Measurements from ENCODE around the gene PDCD2L. TPM values are rescaled to one million over a fixed set of nuclear protein-coding genes. Genes with fewer than 3 reads are reported as not detected.
"Not testable (repeated sequence)": the region's sequence is repeated elsewhere in the genome, so short reads cannot be mapped to it uniquely, and the experiment has no call there.

PDCD2L gene
- total RNA-seq, 2 experiments from 2014 or later, result 24.8 to 34.1 TPM

DNA sequence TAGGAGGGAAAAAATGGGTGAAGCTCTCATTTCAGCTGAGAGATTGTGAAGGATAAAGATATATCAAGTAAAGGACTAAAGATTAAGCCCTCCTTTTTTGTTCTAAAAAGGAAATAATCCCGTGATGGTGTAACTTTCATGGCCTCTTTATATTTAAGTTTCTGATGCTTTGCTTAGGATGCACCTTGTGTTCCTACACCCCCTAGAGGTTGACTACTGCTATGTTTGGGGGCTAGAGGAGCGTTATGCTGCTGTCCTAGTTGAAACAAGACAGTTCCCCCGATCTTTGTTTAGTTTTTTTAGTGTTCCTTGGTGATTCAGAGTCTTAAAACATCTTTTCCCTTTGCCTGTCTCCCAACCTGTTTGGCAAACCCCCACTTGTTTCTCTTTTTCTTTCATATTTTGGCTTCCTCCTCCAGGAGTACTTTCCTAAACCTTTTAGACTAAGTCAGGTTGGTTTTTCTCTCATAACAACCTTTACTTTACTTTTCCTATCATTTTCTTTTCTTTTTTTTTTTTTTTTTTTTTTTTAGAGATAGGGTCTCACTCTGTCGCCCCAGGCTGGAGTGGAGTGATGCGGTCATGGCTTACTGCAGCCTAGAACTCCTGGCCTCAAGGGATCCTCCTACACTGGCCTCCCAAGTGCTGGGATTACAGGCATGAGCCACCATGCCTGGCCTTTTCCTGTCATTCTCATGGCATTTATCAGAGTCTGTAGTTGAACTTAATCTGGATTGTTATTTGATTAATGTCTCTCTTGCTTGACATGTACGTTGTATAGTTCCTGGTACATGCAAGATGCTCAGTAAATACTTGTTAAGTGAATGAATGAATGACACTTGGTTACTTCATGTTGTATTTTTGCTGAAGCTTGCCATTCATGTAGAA, 26.8 kb downstream of the PDCD2L start:
- Mint-ChIP-seq H3K36me3 (ENCODE audit: low read depth) (peaks cover 39% of the 10 kb centered on the region), H3K27me3 (ENCODE audit: low read depth) (no peaks in the 10 kb centered on the region), H3K9me3 (no peaks in the 10 kb centered on the region), H3K27ac (peak overlapping the region; percentile 86), H3K4me1 (ENCODE audit: low read depth) (peaks cover 35% of the 10 kb centered on the region), H3K4me3 (peak overlapping the region; percentile 97)
- CTCF ChIA-PET, result interaction anchor here (0.6 to 1.1 kb wide), 5 partner anchors 9 to 170 kb away, joined by 3 to 4 read pairs (median 4); no protein-coding TSS in a partner anchor
- intact Hi-C loops (cut with micrococcal nuclease), result loop anchor here (1.0 kb wide), 4 partner anchors 44 to 161 kb away; no protein-coding TSS in a partner anchor
- peak; percentile 52 for DNase-seq

DNA sequence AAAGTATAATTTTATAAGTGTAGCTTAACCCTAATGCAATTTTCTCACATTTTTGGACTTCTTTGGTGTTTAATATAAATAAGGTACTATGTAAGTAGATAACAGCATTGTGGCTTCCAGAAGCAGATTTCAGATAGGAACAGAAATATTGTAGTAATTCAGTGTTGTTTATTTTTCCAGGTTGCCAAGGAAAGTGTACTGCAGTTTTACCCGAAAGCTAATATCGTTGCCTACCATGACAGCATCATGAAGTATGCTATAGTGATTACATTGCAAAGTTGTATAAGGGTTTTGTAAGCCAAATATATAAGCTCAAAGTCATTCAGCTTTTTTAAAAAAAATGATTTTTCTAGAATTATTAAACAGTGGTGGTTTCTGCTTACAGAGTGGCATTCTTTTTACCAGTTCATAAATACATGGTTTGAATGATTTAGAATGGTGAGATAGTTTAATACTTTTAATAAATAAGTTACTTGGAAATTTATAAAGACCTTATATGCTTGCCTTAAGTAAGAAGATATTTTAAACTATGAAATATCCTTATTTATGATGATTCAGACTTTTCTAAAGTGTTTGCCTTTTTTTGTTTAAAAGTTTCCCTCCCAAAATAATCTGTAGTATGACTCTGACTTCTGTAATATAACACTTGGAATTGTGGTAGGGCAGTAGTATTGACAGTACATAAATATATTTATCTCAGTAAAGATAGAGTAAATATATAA, 27.6 kb downstream of the PDCD2L start:
- H3K36me3 Mint-ChIP-seq (ENCODE audit: low read depth), result peaks cover 43% of the 10 kb centered on the region
- CTCF ChIA-PET, result interaction anchor here (0.7 kb wide), 1 partner anchor 68 kb away, joined by 3 read pairs; no protein-coding TSS in a partner anchor

DNA sequence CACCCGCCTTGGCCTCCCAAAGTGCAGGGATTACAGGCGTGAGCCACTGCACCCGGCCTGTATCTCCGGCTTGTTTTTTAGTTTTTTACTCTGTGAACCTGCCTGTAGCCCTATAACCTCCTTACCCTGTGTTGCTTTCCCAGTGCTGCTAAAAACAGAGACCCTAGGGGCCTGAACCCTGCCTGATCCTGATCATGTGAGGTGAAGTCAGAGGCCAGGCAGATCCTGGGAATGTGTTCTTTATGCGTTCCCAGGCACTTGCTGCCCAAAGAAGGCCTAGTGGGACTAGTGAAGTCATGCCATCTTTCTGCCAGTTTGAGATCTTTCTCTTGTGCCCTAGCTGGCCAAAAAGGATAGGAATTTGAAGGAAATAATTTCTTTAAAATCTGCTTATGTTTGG, 28.6 kb downstream of the PDCD2L start:
- H3K9me3 Mint-ChIP-seq, result no peaks in the 10 kb centered on the region
- CTCF ChIA-PET, result interaction anchor here (0.6 kb wide), 1 partner anchor 101 kb away, joined by 3 read pairs; no protein-coding TSS in a partner anchor
- H3K36me3 Mint-ChIP-seq (ENCODE audit: low read depth), result peaks cover 49% of the 10 kb centered on the region
- no peak for DNase-seq
- H3K4me1 Mint-ChIP-seq (ENCODE audit: low read depth), result peaks cover 34% of the 10 kb centered on the region
- H3K4me3 Mint-ChIP-seq, result no peak overlapping the region
- intact Hi-C loops (cut with micrococcal nuclease), result no loop called here
- H3K27me3 Mint-ChIP-seq (ENCODE audit: low read depth), result no peaks in the 10 kb centered on the region
- H3K27ac Mint-ChIP-seq, result no peak overlapping the region

More for the DNA sequence above, 27.6 kb downstream of the PDCD2L start:
- Mint-ChIP-seq H3K9me3 (no peaks in the 10 kb centered on the region), H3K27me3 (ENCODE audit: low read depth) (no peaks in the 10 kb centered on the region), H3K4me1 (ENCODE audit: low read depth) (peaks cover 35% of the 10 kb centered on the region), H3K27ac (no peak overlapping the region), H3K4me3 (no peak overlapping the region)
- DNase-seq, result no peak
- intact Hi-C loops (cut with micrococcal nuclease), result no loop called here

DNA sequence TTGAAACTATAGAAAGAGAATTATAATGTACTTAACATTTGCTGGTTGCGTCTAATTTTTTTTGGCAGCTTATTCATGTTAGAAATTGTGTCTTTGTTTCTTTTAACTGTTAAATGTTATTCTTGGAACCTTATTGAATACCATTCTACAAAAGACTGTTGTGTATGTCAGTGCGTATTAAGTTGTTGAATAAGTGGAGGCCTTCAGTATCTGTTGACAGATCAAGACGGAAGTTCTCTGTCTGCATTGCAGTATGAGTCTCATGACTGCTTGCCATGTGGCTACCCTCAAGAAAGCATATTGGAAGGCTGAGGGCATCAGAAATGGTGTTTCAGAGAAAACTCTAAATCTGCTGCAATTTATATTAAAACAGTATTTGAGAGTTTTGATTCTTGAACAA, 32.5 kb downstream of the PDCD2L start:
- CTCF ChIA-PET, result no interaction called here
- no peak overlapping the region for H3K27ac Mint-ChIP-seq

DNA sequence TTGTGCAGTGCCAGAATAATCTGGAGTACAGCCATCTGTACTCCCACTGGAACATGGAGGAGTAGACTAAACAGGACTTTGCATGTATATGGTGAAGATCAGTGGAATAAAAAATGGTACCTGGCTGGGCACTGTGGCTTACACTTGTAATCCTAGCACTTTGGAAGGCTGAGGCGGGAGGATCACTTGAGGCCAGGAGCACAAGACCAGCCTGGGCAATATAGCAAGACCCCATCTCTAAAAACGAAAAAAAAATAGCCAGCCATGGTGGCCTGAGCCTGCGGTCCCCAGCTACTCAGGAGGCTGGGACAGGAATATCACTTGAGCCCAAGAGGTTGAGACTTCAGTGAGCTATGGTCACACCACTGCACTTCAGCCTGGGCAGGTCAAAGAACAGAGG, 44.0 kb downstream of the PDCD2L start:
- Mint-ChIP-seq H3K4me1 (ENCODE audit: low read depth) (peaks cover 1% of the 10 kb centered on the region), H3K9me3 (no peaks in the 10 kb centered on the region), H3K27me3 (ENCODE audit: low read depth) (no peaks in the 10 kb centered on the region), H3K4me3 (no peak overlapping the region), H3K36me3 (ENCODE audit: low read depth) (peaks cover 46% of the 10 kb centered on the region), H3K27ac (peak overlapping the region; percentile 33)
- DNase-seq, result no peak
- intact Hi-C loops (cut with micrococcal nuclease), result no loop called here
- CTCF ChIA-PET, result interaction anchor here (0.7 kb wide), 1 partner anchor 271 kb away, joined by 4 read pairs; no protein-coding TSS in a partner anchor

More for the DNA sequence above, 32.5 kb downstream of the PDCD2L start:
- Mint-ChIP-seq H3K9me3 (no peaks in the 10 kb centered on the region), H3K27me3 (ENCODE audit: low read depth) (no peaks in the 10 kb centered on the region), H3K36me3 (ENCODE audit: low read depth) (peaks cover 48% of the 10 kb centered on the region), H3K4me1 (ENCODE audit: low read depth) (peaks cover 13% of the 10 kb centered on the region), H3K4me3 (no peak overlapping the region)
- DNase-seq, result no peak
- intact Hi-C loops (cut with micrococcal nuclease), result no loop called here

DNA sequence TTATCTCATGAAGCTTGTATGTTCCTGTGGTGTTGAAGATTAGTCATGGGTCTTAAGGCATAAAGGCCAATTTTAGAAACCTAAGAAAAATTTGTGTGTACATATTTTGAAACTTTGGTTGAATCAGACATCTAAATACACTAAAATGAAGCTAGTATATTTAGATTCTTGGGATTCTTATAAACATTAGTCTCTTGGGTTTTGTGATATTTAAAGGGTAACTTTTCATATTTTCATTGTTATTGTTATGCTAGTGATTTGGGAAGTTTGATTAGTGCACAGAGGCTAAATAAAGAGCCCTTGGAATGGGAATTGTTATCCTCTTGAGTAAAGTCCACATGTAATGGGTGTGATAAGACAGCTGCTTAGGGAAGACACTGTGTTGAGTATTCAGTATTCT, 48.5 kb downstream of the PDCD2L start:
- intact Hi-C loops (cut with micrococcal nuclease), result no loop called here
- Mint-ChIP-seq H3K9me3 (no peaks in the 10 kb centered on the region), H3K36me3 (ENCODE audit: low read depth) (peaks cover 37% of the 10 kb centered on the region), H3K4me3 (no peak overlapping the region), H3K27ac (peak overlapping the region; percentile 54), H3K27me3 (ENCODE audit: low read depth) (no peaks in the 10 kb centered on the region), H3K4me1 (ENCODE audit: low read depth) (peaks cover 2% of the 10 kb centered on the region)
- DNase-seq, result no peak
- CTCF ChIA-PET, result no interaction called here

DNA sequence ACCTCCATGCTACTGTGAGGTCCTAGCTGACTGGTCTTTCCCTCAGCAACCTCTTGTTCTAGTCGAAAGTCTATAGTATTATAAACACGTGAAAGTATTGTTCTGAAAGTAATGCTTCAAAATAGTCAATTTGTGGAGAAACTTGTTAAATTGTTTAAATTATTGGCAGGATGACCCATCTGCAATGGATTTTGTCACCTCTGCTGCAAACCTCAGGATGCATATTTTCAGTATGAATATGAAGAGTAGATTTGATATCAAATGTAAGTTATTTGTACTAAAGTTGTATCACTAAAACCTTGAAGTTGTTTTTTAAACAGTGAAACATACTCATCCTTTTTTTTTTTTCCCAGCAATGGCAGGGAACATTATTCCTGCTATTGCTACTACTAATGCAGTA, 49.9 kb downstream of the PDCD2L start:
- CTCF ChIA-PET, result no interaction called here
- H3K27me3 Mint-ChIP-seq (ENCODE audit: low read depth), result no peaks in the 10 kb centered on the region
- H3K27ac Mint-ChIP-seq, result no peak overlapping the region
- intact Hi-C loops (cut with micrococcal nuclease), result no loop called here
- H3K9me3 Mint-ChIP-seq, result no peaks in the 10 kb centered on the region
- H3K4me3 Mint-ChIP-seq, result no peak overlapping the region
- no peak for DNase-seq
- H3K4me1 Mint-ChIP-seq (ENCODE audit: low read depth), result peaks cover 2% of the 10 kb centered on the region
- peaks cover 37% of the 10 kb centered on the region for H3K36me3 Mint-ChIP-seq (ENCODE audit: low read depth)

DNA sequence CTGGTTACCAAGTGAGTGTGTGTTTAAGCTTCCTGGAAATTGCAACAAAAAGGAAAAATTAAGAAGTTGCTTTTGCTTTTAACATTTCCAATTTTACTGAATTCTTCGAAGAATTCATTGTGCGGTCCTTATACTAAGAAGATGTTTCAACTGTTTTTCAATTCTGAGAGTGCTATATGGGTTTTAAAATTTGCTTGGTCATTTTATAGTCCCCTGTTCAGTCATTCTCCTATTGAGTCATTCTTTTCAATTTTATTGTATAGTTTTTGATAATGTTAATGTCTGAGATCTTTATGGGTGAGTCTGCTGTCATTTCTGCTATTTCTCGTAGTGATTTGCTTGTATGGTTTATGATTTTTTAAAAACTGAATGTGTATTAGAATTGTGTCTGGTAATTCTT, 50.5 kb downstream of the PDCD2L start:
- intact Hi-C loops (cut with micrococcal nuclease), result no loop called here
- Mint-ChIP-seq H3K4me1 (ENCODE audit: low read depth) (peaks cover 2% of the 10 kb centered on the region), H3K9me3 (no peaks in the 10 kb centered on the region), H3K36me3 (ENCODE audit: low read depth) (peaks cover 35% of the 10 kb centered on the region), H3K27ac (no peak overlapping the region), H3K4me3 (no peak overlapping the region), H3K27me3 (ENCODE audit: low read depth) (no peaks in the 10 kb centered on the region)
- DNase-seq, result no peak
- CTCF ChIA-PET, result no interaction called here

DNA sequence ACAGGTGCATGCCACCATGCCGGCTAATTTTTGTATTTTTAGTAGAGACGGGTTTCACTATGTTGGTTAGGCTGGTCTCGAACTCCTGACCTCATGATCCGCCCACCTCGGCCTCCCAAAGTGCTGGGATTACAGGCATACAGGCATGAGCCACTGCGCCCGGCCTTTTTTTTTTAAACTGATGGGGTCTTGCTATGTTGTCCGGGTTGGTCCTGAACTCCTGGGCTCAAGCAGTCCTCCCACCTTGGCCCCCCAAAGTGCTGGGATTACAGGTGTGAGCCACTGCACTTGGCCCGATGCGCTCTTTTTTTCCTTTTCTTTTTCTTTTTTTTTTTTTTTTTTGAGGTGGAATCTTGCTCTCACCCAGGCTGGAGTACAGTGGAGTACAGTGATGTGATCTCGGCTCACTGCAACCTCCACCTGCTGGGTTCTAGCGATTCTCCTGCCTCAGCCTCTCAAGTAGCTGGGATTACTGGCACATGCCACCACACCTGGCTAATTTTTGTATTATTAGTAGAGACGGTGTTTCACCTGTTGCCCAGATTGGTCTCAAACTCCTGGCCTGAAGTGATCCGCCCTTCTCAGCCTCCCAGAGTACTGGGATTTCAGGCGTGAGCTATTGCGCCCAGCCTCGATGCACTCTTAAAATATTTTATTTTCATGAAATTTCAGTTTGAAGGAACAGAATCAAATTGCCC, 51.7 kb downstream of the PDCD2L start:
- H3K9me3 Mint-ChIP-seq; CTCF ChIA-PET; H3K4me1 Mint-ChIP-seq (ENCODE audit: low read depth); intact Hi-C loops (cut with micrococcal nuclease); H3K27ac Mint-ChIP-seq; H3K4me3 Mint-ChIP-seq; DNase-seq; H3K27me3 Mint-ChIP-seq (ENCODE audit: low read depth): not testable (repeated sequence)
- H3K36me3 Mint-ChIP-seq (ENCODE audit: low read depth), result peaks cover 38% of the 10 kb centered on the region

DNA sequence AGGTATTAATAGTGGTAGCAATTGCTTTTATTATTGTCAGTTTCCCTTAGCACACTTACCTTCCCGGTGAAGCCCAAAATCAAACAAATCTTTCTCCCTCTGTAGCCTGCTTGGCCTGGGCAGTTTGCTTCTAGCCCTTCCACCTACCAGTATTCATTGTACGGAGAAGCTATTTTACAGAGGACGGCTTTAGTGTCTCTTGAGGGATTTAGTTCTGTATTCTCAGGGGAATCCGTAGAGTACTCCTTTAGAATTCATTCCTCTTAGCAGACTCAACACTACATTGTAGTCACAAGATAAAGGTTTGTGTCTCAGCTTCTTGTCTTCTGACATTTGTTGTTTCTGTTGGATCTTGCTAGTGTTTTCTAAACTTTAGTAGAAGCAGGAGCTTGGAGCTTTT, 53.2 kb downstream of the PDCD2L start:
- H3K27me3 Mint-ChIP-seq (ENCODE audit: low read depth), result no peaks in the 10 kb centered on the region
- H3K4me3 Mint-ChIP-seq, result no peak overlapping the region
- DNase-seq, result no peak
- H3K9me3 Mint-ChIP-seq, result no peaks in the 10 kb centered on the region
- intact Hi-C loops (cut with micrococcal nuclease), result no loop called here
- CTCF ChIA-PET, result interaction anchor here (1.1 kb wide), 1 partner anchor 42 kb away, joined by 3 read pairs; no protein-coding TSS in a partner anchor
- H3K36me3 Mint-ChIP-seq (ENCODE audit: low read depth), result peaks cover 48% of the 10 kb centered on the region
- no peak overlapping the region for H3K27ac Mint-ChIP-seq
- peaks cover 2% of the 10 kb centered on the region for H3K4me1 Mint-ChIP-seq (ENCODE audit: low read depth)

DNA sequence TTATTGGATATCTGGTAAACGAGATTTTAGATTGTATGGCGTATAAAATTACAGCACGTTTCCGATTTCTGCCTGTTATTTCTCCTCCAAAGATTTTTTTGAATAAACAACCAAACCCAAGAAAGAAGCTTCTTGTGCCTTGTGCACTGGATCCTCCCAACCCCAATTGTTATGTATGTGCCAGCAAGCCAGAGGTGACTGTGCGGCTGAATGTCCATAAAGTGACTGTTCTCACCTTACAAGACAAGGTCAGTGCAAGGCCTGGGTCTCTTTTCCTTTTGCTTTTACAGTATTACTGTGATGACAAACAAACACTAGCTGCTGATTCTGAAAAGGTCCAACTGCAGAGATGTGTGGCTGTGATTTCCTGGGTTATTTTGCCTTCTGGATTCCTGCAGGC, 54.5 kb downstream of the PDCD2L start:
- CTCF ChIA-PET, result no interaction called here
- H3K36me3 Mint-ChIP-seq (ENCODE audit: low read depth), result peaks cover 48% of the 10 kb centered on the region
- intact Hi-C loops (cut with micrococcal nuclease), result no loop called here
- no peak for DNase-seq
- no peaks in the 10 kb centered on the region for H3K9me3 Mint-ChIP-seq
- H3K4me3 Mint-ChIP-seq, result no peak overlapping the region
- no peaks in the 10 kb centered on the region for H3K27me3 Mint-ChIP-seq (ENCODE audit: low read depth)
- H3K27ac Mint-ChIP-seq, result no peak overlapping the region
- H3K4me1 Mint-ChIP-seq (ENCODE audit: low read depth), result no peaks in the 10 kb centered on the region

DNA sequence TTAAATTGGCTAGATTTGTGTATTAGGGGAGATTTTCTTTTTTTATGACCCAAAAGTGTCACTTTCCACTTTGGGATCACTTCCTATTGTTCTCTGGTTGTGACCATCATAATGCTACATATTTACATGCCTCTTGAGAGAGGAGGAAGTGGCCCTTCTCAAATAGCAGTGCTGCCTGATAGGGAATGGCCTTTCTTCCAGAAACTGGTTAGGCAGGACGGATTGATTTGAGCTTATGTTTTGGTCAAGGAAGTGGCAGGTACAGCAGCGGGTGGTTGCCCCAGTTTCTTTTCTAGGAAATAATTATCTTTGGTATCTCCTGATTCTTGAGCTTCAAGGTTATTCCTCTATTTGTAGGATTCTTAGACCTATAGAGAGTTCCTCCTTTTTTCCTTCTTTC, 55.4 kb downstream of the PDCD2L start:
- no peaks in the 10 kb centered on the region for H3K9me3 Mint-ChIP-seq
- H3K4me1 Mint-ChIP-seq (ENCODE audit: low read depth), result no peaks in the 10 kb centered on the region
- no peaks in the 10 kb centered on the region for H3K27me3 Mint-ChIP-seq (ENCODE audit: low read depth)
- H3K36me3 Mint-ChIP-seq (ENCODE audit: low read depth), result peaks cover 47% of the 10 kb centered on the region
- no peak overlapping the region for H3K27ac Mint-ChIP-seq
- H3K4me3 Mint-ChIP-seq, result no peak overlapping the region
- CTCF ChIA-PET, result no interaction called here
- DNase-seq, result no peak
- intact Hi-C loops (cut with micrococcal nuclease), result no loop called here
